HepG2 (cell line): Measurements from ENCODE around the gene RPL32. TPM values are rescaled to one million over a fixed set of nuclear protein-coding genes. Genes with fewer than 3 reads are reported as not detected.
A peak's percentile ranks its signal among the peaks of the same experiment; 100 is the strongest.

Experiments used
- BCL3 ChIP-seq: sonication (generic); formaldehyde crosslinking; IDR thresholded peaks from 2 replicates; pipeline ENCODE4 v1.5.1; 2020; ENCODE audit warnings: mild to moderate bottlenecking, missing genetic modification reagents, moderate library complexity
- DZIP1 ChIP-seq: sonication (generic); formaldehyde crosslinking; IDR thresholded peaks from 2 replicates; pipeline ENCODE4 v1.5.0; 2020; ENCODE audit warnings: mild to moderate bottlenecking, missing genetic modification reagents
- GPBP1L1 ChIP-seq: sonication (generic); formaldehyde crosslinking; IDR thresholded peaks from 2 replicates; pipeline ENCODE4 v1.5.0; 2020; ENCODE audit warnings: mild to moderate bottlenecking, missing genetic modification reagents
- HDAC2 ChIP-seq: sonication (generic); formaldehyde crosslinking; IDR thresholded peaks from 2 replicates; pipeline ENCODE4 v1.4.0; 2020; ENCODE audit warnings: missing genetic modification reagents
- NAIF1 ChIP-seq: sonication (generic); formaldehyde crosslinking; IDR thresholded peaks from 2 replicates; pipeline ENCODE4 v1.5.0; 2020; ENCODE audit warnings: mild to moderate bottlenecking, missing genetic modification reagents, borderline replicate concordance
- REPIN1 ChIP-seq: sonication (generic); formaldehyde crosslinking; IDR thresholded peaks from 2 replicates; pipeline ENCODE4 v1.8.0; 2022; ENCODE audit warnings: missing genetic modification reagents, low read depth, mild to moderate bottlenecking, borderline replicate concordance
- SP2 ChIP-seq: sonication (generic); formaldehyde crosslinking; IDR thresholded peaks from 2 replicates; pipeline ENCODE4 v1.5.1; 2020; ENCODE audit warnings: mild to moderate bottlenecking, missing genetic modification reagents
- TSC22D2 ChIP-seq: sonication (generic); formaldehyde crosslinking; IDR thresholded peaks from 2 replicates; pipeline ENCODE4 v1.5.1; 2020; ENCODE audit warnings: missing genetic modification reagents, mild to moderate bottlenecking, borderline replicate concordance
- WIZ ChIP-seq: sonication (generic); formaldehyde crosslinking; IDR thresholded peaks from 2 replicates; pipeline ENCODE4 v1.5.1; 2020; ENCODE audit warnings: mild to moderate bottlenecking, missing genetic modification reagents
- XRCC5 ChIP-seq: fragments of 200-400 bp; formaldehyde crosslinking; optimal IDR thresholded peaks from 2 replicates; pipeline ENCODE3; 2017; ENCODE audit warnings: mild to moderate bottlenecking, low read length
- ZBED4 ChIP-seq: sonication (generic); formaldehyde crosslinking; IDR thresholded peaks from 2 replicates; pipeline ENCODE4 v1.4.0; 2020; ENCODE audit warnings: missing genetic modification reagents, borderline replicate concordance
- ZBTB2 ChIP-seq: sonication (generic); formaldehyde crosslinking; IDR thresholded peaks from 2 replicates; pipeline ENCODE4 v1.8.0; 2022; ENCODE audit warnings: low read depth, missing genetic modification reagents
- ZNF580 ChIP-seq: IDR thresholded peaks from 2 replicates; pipeline ENCODE4 v1.6.1; 2016; ENCODE audit warnings: low read depth, borderline replicate concordance
- ZNF720 ChIP-seq: sonication (generic); formaldehyde crosslinking; IDR thresholded peaks from 2 replicates; pipeline ENCODE4 v1.4.0; 2020; ENCODE audit warnings: missing genetic modification reagents
- ZNF737 ChIP-seq: sonication (generic); formaldehyde crosslinking; IDR thresholded peaks from 2 replicates; pipeline ENCODE4 v1.5.0; 2020; ENCODE audit warnings: missing genetic modification reagents, mild to moderate bottlenecking, borderline replicate concordance
- ZNF790 ChIP-seq: sonication (generic); formaldehyde crosslinking; IDR thresholded peaks from 2 replicates; pipeline ENCODE4 v1.8.0; 2022; ENCODE audit warnings: missing genetic modification reagents, mild to moderate bottlenecking, borderline replicate concordance
- ZNF792 ChIP-seq: IDR thresholded peaks from 2 replicates; pipeline ENCODE4 v1.6.1; 2016
- polyA plus RNA-seq, 8 experiments: library from polyadenylated mRNA; depleted of rRNA in 3 of 8; stranded (reverse) in 7 of 8; unstranded in 1 of 8; fragments of >200 nt; fragmentation: Illumina TruSeq in 4 of 8; extraction: Trizol in 4 of 8; gene quantifications; 2 replicates each; pipeline versions ENCODE4 v1.2.1 to v1.2.3, GENCODE V29; 2011 to 2016; ENCODE audit warnings: low read depth in 4 of 8, missing spikeins in 1 of 8, mixed read lengths in 1 of 8; ENCODE audit not compliant: insufficient read depth in 1 of 8
- total RNA-seq, 5 experiments: library from RNA; depleted of rRNA; stranded (reverse); fragments of >200 nt; fragmentation: Illumina TruSeq; extraction: Trizol; gene quantifications; 2 replicates each; pipeline ENCODE4 v1.2.3, GENCODE V29; 2016; ENCODE audit warnings: low read depth in 1 of 5

The RPL32 gene
- total and polyA plus RNA-seq, 2 of the 13 experiments (the other 11 are each of a cell fraction or from before 2014, with no cell fraction given), result 1,781 to 2,401 TPM

GRCh38 chr3:12810013-12810780 is 31.2 kb downstream of the RPL32 start (continued):
- TF ChIP-seq ZBED4 (peak; percentile 78), DZIP1 (CRISPR knock-in tag) (0 out of 2 replicates have a peak, but pooled peaks have one; percentile 59), ZNF737 (no peak), ZNF792 (CRISPR knock-in tag) (no peak), ZNF790 (CRISPR knock-in tag) (no peak), TSC22D2 (CRISPR knock-in tag) (0 out of 2 replicates have a peak, but pooled peaks have one; percentile 25), SP2 (CRISPR knock-in tag) (0 out of 2 replicates have a peak, but pooled peaks have one; percentile 20), GPBP1L1 (CRISPR knock-in tag) (no peak), BCL3 (0 out of 2 replicates have a peak, but pooled peaks have one; percentile 17), NAIF1 (CRISPR knock-in tag) (0 out of 2 replicates have a peak, but pooled peaks have one; percentile 24), ZNF580 (CRISPR knock-in tag) (peak; percentile 49; the same call in 1 of the 2 replicates), ZBTB2 (CRISPR knock-in tag) (no peak), REPIN1 (CRISPR knock-in tag) (peak; percentile 70; the same call in 1 of the 2 replicates), XRCC5 (peak; percentile 71), HDAC2 (peak; percentile 53), ZNF720 (CRISPR knock-in tag) (no peak), WIZ (CRISPR knock-in tag) (peak; percentile 39; the same call in 1 of the 2 replicates)
